ENCODE data around the gene RIPPLY3. TPM values are rescaled to one million over a fixed set of nuclear protein-coding genes. Genes with fewer than 3 reads are reported as not detected.

RIPPLY3 gene
- total and polyA plus RNA-seq, 4 donors, result 0.39 to 0.68 (median 0.44) TPM; not detected in 1

DNA sequence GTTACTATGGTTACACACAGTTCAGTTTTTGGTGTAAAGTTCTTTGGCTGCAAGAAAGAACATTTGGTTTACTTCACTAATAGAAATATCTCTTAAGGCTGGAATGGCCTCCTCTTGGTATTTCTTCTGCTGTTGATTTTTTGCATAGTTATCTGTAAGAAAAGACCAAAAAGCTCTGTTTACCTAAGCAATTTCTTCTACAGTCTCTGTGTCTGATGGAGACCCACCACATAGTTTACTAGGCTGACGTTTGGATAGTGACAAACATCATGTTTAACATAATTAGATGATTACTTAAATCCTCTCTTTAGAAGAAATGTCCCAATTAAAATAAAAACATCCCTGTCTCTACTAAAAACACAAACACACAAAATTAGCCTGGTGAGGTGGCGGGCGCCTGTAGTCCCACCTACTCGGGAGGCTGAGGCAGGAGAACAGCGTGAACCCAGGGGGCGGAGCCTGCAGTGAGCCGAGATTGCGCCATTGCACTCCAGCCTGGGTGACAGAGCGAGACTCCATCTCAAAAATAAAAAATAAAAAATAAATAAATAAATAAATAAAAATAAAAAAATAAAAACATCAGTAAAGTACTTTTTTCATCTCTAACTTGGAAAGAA lies 59.2 kb downstream of the RIPPLY3 start:
- no peaks in the 10 kb centered on the region for H3K9me3 ChIP-seq (ENCODE audit: control insufficient read depth, insufficient read depth, low read length)
- H3K27ac ChIP-seq (ENCODE audit: low read depth, low read length), result no peak overlapping the region
- peaks cover 9% of the 10 kb centered on the region for H3K4me1 ChIP-seq (ENCODE audit: control insufficient read depth, insufficient read depth, low read length)
- no peaks in the 10 kb centered on the region for H3K36me3 ChIP-seq (ENCODE audit: control insufficient read depth, insufficient read depth, low read length)
- no peak overlapping the region for H3K4me3 ChIP-seq (ENCODE audit: low read depth, low read length)
- WGBS (ENCODE audit: insufficient coverage), result 85% methylated on average over 3 of the region's 9 CpGs
- DNase-seq (ENCODE audit: low read depth in 4 of 6, low spot score in 6 of 6), result no peak
- no peaks in the 10 kb centered on the region for H3K27me3 ChIP-seq (ENCODE audit: control insufficient read depth, insufficient read depth, low read length)

Small RNAs within 50 kb of the gene (small RNA-seq; reads per million reads assigned to genes)
- gene RF00019 (ENCODE audit: low replicate concordance) (not detected), gene RNU6-696P (ENCODE audit: low replicate concordance) (not detected)

Other genes with a start within 250 kb of the RIPPLY3 start
- gene HLCS, start 40.0 kb upstream of the RIPPLY3 start, total RNA-seq, result 10 to 100 TPM; 16.7 to 28.8 TPM
- gene HLCS, start 40.0 kb upstream of the RIPPLY3 start, polyA plus RNA-seq (ENCODE audit: insufficient read length in 2 of 2), result 10 to 100 TPM; 12.5 to 14.7 TPM
- gene PIGP, start 66.4 kb downstream of the RIPPLY3 start, total RNA-seq, result 10 to 100 TPM; 20.2 to 27.6 TPM
- gene PIGP, start 66.4 kb downstream of the RIPPLY3 start, polyA plus RNA-seq (ENCODE audit: insufficient read length in 2 of 2), result 10 to 100 TPM; 22.3 to 22.6 TPM
- gene TTC3, start 66.6 kb downstream of the RIPPLY3 start, total RNA-seq, result 100 to 1,000 TPM; 289 to 556 TPM
- 100 to 1,000 TPM; 197 to 300 TPM for gene TTC3, start 66.6 kb downstream of the RIPPLY3 start, polyA plus RNA-seq (ENCODE audit: insufficient read length in 2 of 2)

Data from spinal cord (tissue), 10 donors.